Heart right ventricle (tissue), 16 donors: ENCODE results near the gene APC2. TPM values are rescaled to one million over a fixed set of nuclear protein-coding genes. Genes with fewer than 3 reads are reported as not detected.
"Not testable (repeated sequence)": the region's sequence is repeated elsewhere in the genome, so short reads cannot be mapped to it uniquely, and the experiment has no call there.

Experiments
- ATAC-seq, 8 donors: fragments of 200-7000 bp; cut with Tn5 transposase; one replicate each; pipeline ENCODE4 v1.9.1; 2020; ENCODE audit warnings: mild to moderate bottlenecking in 8 of 8, moderate library complexity in 8 of 8, moderate number of reproducible peaks in 1 of 8
- DNase-seq, 2 donors: peaks; one replicate each; pipeline ENCODE4 v3.0.0-alpha.2; 2020
- H3K27ac ChIP-seq, 10 donors: fragments of 200-600 bp; sonication (generic) in 2 of 10; one replicate each; pipeline versions ENCODE4 v1.5.0 to v1.8.0; 2020 to 2022; ENCODE audit warnings: mild to moderate bottlenecking in 3 of 10
- H3K27me3 ChIP-seq, 7 donors: fragments of 200-600 bp; one replicate each; pipeline ENCODE4 v1.8.0; 2021 to 2022; ENCODE audit warnings: mild to moderate bottlenecking in 2 of 7
- H3K36me3 ChIP-seq, 9 donors: fragments of 200-600 bp; sonication (generic) in 1 of 9; one replicate each; pipeline versions ENCODE4 v1.5.0 to v1.8.0; 2020 to 2022; ENCODE audit warnings: mild to moderate bottlenecking in 2 of 9
- H3K4me1 ChIP-seq, 9 donors: fragments of 200-600 bp; sonication (generic) in 1 of 9; one replicate each; pipeline versions ENCODE4 v1.5.0 to v1.8.0; 2020 to 2022; ENCODE audit warnings: mild to moderate bottlenecking in 4 of 9
- H3K4me3 ChIP-seq, 10 donors: fragments of 200-600 bp; sonication (generic) in 2 of 10; one replicate each; pipeline versions ENCODE4 v1.5.0 to v1.8.0; 2020 to 2022; ENCODE audit warnings: mild to moderate bottlenecking in 7 of 10, moderate library complexity in 2 of 10
- H3K9me3 ChIP-seq, 11 donors: fragments of 200-600 bp in 10 of 11; sonication (generic) in 2 of 11; one replicate each; pipeline versions ENCODE4 v1.5.0 to v1.8.0; 2013 to 2022; ENCODE audit warnings: mild to moderate bottlenecking in 2 of 11, control low read depth in 1 of 11, moderate library complexity in 1 of 11
- WGBS, 2 donors: extraction: QIAGEN DNeasy Blood & Tissue Kit; methylation state at CpG; one replicate each; pipeline ENCODE4 v1.1.7; 2013; ENCODE audit warnings: inconsistent platforms in 1 of 2; 5-methylcytosine and 5-hydroxymethylcytosine counted together
- intact Hi-C, 10 donors: fragments of 100-400 bp; cut with DNase I; formaldehyde crosslinking; loops; one replicate each; pipeline versions ENCODE4 v1.11.1 to v1.14.2; 2022
- polyA plus RNA-seq, 2 donors: library from polyadenylated mRNA; stranded (reverse); fragments of 200-250 nt; gene quantifications; one replicate each; pipeline ENCODE4 v1.2.3, GENCODE V29; 2013
- total RNA-seq, 10 donors: library from RNA; stranded (reverse); fragmentation: NEBNext Ultra II Directional in 3 of 10; extraction: Animal tissue kit (Norgen Biotek cat#: 25700) in 3 of 10; gene quantifications; one replicate each; pipeline versions ENCODE4 v1.2.1 to v1.2.4, GENCODE V29; 2021 to 2023
- TF ChIP-seq, protein P1 (sequence below), 9 donors: fragments of 200-600 bp; sonication (generic) in 2 of 9; IDR thresholded peaks; one replicate each; pipeline versions ENCODE4 v1.5.0 to v1.8.0; 2021 to 2022; ENCODE audit warnings: antibody characterized with exemption in 9 of 9, mild to moderate bottlenecking in 5 of 9, moderate library complexity in 1 of 9
- donor health status: Arrhythmogenic right ventricular cardiomyopathy.
- donor health status: ischemic (EF 13 %, LVEDD 7.1; RV severe dilation, severe dysfunction).
- donor health status: healthy with polysubstance abuse.
- donor health status: DM: no; HTN: yes; CAD: no.
- donor health status: DM: no; HTN: no; CAD: no.
- donor health status: ischemic (EF 25% LVEDD 6.9; RV normal size, moderate dysfunction).
- donor health status: ischemic (EF 25% LVEDD 5.7; RV mildly dilated, moderate dysfunction).
- donor health status: healthy.
- donor health status: DM: yes; HTN: yes; CAD: no.
- donor health status: Ischemic cardiomyopathy.
- donor health status: ischemic (EF 35%, LVEDD 5.7; RV mildly dilated, moderate dysfunction).
- donor health status: nonischemic (EF 11% LVEDD 7.7; RV severe dilation, severe dysfunction).
- donor health status: DM: yes; HTN: yes; CAD: no.
- donor health status: PGD.
- donor health status: ischemic (EF 29% LVEDD 5.4; RV normal size, mild dysfunction).
- donor health status: nonischemic (EF 23%, LVEDD 6.1; RV moderate dilation, normal function).

Gene APC2
- total and polyA plus RNA-seq, 12 donors = 0.02 to 0.23 (median 0.09) TPM; not detected in 1

DNA sequence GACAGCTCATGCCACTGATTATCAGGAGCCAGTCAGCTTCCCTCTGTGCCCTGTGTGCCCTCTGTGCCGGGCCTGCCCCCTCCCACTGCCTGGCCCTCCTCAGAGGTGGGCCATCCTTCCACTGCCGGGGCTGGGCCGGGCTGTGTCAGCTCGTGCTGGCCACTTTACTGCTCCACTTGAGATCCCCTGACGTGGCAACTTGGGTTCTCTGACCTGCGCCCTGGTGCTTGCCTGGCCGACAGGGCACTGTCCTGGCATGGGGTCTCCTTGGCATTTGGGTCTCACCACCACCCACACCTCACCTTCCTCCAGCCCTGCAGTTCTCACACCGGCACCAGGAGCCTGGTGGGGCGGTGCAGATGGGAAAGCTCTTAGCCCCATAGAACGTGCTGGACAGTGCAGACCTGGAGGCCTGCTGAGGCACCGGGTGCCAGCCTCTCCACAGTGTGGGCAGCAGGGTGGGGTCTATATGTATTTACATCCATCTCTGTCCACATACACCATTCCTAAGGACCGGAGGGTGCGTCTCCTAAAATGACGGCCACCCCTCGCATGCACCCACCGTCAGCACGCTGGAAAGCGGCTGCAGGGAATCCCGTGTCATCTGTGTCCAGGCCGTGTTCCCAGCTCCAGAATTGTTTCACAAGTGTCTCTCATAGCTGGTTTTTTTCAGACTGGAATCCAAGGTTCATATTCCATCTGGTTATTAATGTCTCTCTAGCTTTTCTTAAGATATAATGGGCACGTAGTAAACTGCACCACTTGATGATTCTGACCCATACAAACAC, 30.8 kb upstream of the APC2 start:
- H3K4me1 ChIP-seq = peaks cover 31 to 61% (median 48%) of the 10 kb centered on the region in 9 donors
- peak overlapping the region in 7 of 10 donors; percentile 13 to 71 (median 34) for H3K27ac ChIP-seq
- ATAC-seq (peak in 6 of 8 donors; percentile 35 to 77 (median 52)), DNase-seq (no peak)
- TF ChIP-seq, protein P1, sequence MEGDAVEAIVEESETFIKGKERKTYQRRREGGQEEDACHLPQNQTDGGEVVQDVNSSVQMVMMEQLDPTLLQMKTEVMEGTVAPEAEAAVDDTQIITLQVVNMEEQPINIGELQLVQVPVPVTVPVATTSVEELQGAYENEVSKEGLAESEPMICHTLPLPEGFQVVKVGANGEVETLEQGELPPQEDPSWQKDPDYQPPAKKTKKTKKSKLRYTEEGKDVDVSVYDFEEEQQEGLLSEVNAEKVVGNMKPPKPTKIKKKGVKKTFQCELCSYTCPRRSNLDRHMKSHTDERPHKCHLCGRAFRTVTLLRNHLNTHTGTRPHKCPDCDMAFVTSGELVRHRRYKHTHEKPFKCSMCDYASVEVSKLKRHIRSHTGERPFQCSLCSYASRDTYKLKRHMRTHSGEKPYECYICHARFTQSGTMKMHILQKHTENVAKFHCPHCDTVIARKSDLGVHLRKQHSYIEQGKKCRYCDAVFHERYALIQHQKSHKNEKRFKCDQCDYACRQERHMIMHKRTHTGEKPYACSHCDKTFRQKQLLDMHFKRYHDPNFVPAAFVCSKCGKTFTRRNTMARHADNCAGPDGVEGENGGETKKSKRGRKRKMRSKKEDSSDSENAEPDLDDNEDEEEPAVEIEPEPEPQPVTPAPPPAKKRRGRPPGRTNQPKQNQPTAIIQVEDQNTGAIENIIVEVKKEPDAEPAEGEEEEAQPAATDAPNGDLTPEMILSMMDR (IDR thresholded peaks at IDR 0.05) = no peak
- intact Hi-C loops = loop anchor here in 1 of 10 donors (10.0 kb wide), 1 partner anchor 144 kb away; the partner anchor contains the start of gene FAM174C
- H3K4me3 ChIP-seq = no peak overlapping the region
- H3K9me3 ChIP-seq = no peaks in the 10 kb centered on the region
- WGBS, 2 donors = 49 to 64% methylated on average over 21 of the region's 21 CpGs
- H3K27me3 ChIP-seq = no peaks in the 10 kb centered on the region
- H3K36me3 ChIP-seq = peaks cover 5 to 77% (median 40%) of the 10 kb centered on the region in 9 donors

DNA sequence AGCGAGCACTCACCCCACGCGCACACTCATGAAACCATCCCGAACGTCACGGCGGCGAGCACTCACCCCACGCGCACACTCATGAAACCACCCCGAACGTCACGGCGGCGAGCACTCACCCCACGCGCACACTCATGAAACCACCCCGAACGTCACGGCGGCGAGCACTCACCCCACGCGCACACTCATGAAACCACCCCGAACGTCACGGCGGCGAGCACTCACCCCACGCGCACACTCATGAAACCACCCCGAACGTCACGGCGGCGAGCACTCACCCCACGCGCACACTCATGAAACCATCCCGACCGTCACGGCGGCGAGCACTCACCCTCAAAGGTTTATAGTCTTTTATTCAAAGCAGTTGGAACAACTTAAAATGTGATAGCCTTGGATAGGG, 29.8 kb upstream of the APC2 start:
- WGBS, 2 donors = 96% methylated on average over 29 to 30 of the region's 43 CpGs
- intact Hi-C loops, H3K9me3 ChIP-seq, H3K27ac ChIP-seq, H3K4me3 ChIP-seq, DNase-seq, H3K27me3 ChIP-seq, ATAC-seq: not testable (repeated sequence)
- Histone ChIP-seq H3K36me3 (peaks cover 5 to 81% (median 48%) of the 10 kb centered on the region in 9 donors), H3K4me1 (peaks cover 31 to 52% (median 41%) of the 10 kb centered on the region in 9 donors)

DNA sequence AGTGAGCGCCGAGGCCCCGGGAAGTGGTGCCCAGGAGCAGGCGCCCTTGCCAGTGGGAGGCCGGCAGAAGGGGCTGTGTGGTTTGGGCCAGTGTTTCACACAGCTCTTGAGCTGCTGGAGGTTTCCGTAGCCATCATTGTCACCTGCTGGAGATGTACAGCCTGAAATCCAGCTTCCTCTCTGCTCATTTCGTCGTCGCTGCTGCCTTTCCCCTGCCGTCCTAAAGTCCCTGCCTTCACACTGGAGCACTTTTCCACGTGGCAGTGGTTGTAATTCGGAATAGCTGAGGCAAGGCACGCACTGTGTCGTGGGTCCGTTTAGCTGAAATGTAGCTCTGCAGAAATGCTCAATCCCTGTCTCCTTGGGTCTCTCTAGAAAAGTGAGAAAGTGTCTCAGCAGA, 29.3 kb upstream of the APC2 start:
- intact Hi-C loops = no loop called here
- 89 to 92% methylated on average over 14 to 15 of the region's 15 CpGs for WGBS, 2 donors
- TF ChIP-seq, protein P1 (IDR thresholded peaks at IDR 0.05) = no peak
- no peak for ATAC-seq
- Histone ChIP-seq H3K4me3 (no peak overlapping the region), H3K27ac (no peak overlapping the region), H3K9me3 (no peaks in the 10 kb centered on the region), H3K4me1 (peaks cover 28 to 46% (median 38%) of the 10 kb centered on the region in 9 donors), H3K27me3 (no peaks in the 10 kb centered on the region), H3K36me3 (peaks cover 5 to 86% (median 54%) of the 10 kb centered on the region in 9 donors)
- no peak for DNase-seq

DNA sequence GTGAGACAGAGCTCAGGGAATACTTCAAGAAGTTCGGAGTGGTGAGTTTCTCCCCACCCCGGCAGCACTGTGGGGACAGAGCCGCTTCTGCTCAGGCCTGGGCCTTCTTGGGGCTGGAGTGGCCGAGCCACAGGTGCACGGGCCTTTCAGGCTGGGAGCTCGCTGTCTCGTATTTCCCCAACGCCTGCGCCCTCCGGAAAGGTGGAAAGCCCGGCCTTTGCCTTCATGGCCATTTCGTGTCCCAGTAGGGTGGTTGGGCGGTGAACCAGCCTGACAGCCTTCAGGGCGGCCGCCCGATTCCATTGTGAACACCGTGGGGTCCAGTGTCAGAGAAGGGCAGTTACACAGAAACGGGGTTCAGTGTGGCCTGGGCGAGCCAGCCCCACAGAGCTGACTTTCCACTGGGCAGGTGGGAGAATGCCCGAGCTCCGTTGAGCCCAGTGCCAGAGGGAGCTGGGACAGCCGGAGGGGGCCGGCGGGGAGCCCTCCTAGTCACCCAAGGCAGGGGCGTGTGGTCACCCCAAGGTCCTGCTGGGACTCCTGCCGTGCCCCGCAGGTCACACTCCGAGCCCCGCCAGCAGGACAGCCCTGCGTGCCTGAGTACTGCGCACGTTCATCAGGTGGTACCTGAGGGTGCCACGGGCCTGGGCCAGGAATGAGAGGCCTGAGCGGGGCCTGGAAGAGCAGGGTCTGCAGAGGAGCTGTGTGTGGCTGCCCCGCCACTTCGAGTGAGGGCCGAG, 28.5 kb upstream of the APC2 start:
- H3K4me1 ChIP-seq = peaks cover 20 to 41% (median 30%) of the 10 kb centered on the region in 9 donors
- no peaks in the 10 kb centered on the region for H3K27me3 ChIP-seq
- H3K9me3 ChIP-seq = no peaks in the 10 kb centered on the region
- 92 to 96% methylated on average over 37 of the region's 37 CpGs for WGBS, 2 donors
- peaks cover 5 to 92% (median 54%) of the 10 kb centered on the region in 9 donors for H3K36me3 ChIP-seq
- H3K27ac ChIP-seq = no peak overlapping the region
- DNase-seq = no peak
- ATAC-seq = no peak
- TF ChIP-seq, protein P1 (IDR thresholded peaks at IDR 0.05) = no peak
- no peak overlapping the region for H3K4me3 ChIP-seq
- intact Hi-C loops = no loop called here
